ENCODE results near the gene FUT8. TPM values are rescaled to one million over a fixed set of nuclear protein-coding genes. Genes with fewer than 3 reads are reported as not detected.

Gene FUT8
- total RNA-seq, 6 experiments from 2014 or later: 2.6 to 4.9 (median 3.5) TPM

DNA sequence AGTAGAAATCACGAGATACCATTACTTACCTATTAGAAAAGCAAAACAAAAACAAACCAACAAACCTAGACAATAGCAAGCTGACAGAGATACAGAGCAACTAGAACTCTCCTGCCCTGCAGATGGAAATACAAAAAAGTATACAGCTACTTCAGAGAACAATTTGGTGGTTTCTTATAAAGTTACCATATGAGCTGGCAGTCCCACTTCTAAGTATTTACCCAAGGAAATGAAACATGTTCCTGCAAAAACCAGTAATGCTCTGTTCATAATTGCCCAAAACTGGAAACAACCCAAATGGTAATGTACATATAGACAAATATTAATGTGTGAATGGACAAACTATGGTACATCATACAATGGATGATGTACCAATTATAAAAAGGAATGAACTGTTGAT is 31.7 kb downstream of the FUT8 start:
- 71% methylated on average over 1 of the region's 1 CpG for WGBS (ENCODE audit: insufficient coverage, low coverage, low lambda C conversion rate, missing lambda C conversion rate)
- TF ChIP-seq POLR2A (IDR thresholded peaks at IDR 0.05): no peak
- TF ChIP-seq, protein P1, sequence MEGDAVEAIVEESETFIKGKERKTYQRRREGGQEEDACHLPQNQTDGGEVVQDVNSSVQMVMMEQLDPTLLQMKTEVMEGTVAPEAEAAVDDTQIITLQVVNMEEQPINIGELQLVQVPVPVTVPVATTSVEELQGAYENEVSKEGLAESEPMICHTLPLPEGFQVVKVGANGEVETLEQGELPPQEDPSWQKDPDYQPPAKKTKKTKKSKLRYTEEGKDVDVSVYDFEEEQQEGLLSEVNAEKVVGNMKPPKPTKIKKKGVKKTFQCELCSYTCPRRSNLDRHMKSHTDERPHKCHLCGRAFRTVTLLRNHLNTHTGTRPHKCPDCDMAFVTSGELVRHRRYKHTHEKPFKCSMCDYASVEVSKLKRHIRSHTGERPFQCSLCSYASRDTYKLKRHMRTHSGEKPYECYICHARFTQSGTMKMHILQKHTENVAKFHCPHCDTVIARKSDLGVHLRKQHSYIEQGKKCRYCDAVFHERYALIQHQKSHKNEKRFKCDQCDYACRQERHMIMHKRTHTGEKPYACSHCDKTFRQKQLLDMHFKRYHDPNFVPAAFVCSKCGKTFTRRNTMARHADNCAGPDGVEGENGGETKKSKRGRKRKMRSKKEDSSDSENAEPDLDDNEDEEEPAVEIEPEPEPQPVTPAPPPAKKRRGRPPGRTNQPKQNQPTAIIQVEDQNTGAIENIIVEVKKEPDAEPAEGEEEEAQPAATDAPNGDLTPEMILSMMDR (IDR thresholded peaks at IDR 0.05): no peak
- Histone ChIP-seq H3K27ac (no peak overlapping the region), H3K9me3 (no peaks in the 10 kb centered on the region), H3K4me1 (no peaks in the 10 kb centered on the region), H3K36me3 (no peaks in the 10 kb centered on the region), H3K27me3 (no peaks in the 10 kb centered on the region), H3K4me3 (no peak overlapping the region)
- ATAC-seq (no peak), DNase-seq (no peak)
- intact Hi-C loops (cut with DNase I): no loop called here

DNA sequence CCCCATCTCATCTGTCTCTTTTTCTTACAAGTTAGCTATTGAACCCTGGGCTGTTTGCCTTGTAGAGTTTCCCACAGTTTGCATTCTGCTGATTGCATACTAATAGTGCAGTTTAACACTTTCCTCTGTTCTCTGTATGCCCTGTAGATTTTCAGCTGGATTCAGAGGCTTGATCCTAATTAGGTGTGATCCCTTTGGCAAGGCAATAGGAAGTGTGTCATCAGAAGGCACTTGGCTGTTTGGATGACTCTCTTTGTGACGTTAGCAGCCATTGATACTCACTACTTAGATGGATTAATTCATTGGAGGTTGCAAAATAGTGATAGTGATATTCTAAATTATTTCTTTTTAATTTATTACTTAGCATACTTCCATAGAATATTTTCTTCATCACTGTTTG is 33.6 kb downstream of the FUT8 start:
- DNase-seq (no peak), ATAC-seq (no peak)
- no peaks in the 10 kb centered on the region for H3K27me3 ChIP-seq
- 47% methylated on average over 1 of the region's 1 CpG for WGBS (ENCODE audit: insufficient coverage, low coverage, low lambda C conversion rate, missing lambda C conversion rate)
- no peaks in the 10 kb centered on the region for H3K9me3 ChIP-seq
- TF ChIP-seq, protein P1 (IDR thresholded peaks at IDR 0.05): no peak
- no peaks in the 10 kb centered on the region for H3K4me1 ChIP-seq
- intact Hi-C loops (cut with DNase I): no loop called here
- no peak overlapping the region for H3K4me3 ChIP-seq
- H3K36me3 ChIP-seq: no peaks in the 10 kb centered on the region
- no peak overlapping the region for H3K27ac ChIP-seq

DNA sequence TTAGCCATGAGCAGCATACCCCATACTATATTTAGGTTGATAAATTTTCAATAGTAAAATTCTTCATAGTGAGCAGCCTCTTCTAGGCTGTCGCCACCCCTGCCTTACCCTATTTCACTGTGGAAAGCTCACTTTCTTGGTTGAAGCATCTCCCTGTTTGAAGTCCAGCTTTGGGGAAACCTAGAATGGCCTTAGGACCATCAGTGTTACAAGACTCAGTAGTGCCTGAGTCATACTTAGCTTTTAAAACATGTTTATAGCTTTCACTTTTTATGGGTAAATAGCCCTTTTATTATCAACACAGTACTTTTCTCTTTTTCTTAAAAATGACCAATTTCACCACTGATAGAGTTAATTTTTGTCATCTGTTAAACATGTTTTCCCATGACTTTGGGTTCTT is 37.1 kb downstream of the FUT8 start:
- ATAC-seq (no peak), DNase-seq (no peak)
- H3K27ac ChIP-seq: no peak overlapping the region
- H3K9me3 ChIP-seq: no peaks in the 10 kb centered on the region
- H3K4me3 ChIP-seq: no peak overlapping the region
- WGBS (ENCODE audit: insufficient coverage, low coverage, low lambda C conversion rate, missing lambda C conversion rate): no CpG with 5 or more reads among the region's 1 CpG
- no peaks in the 10 kb centered on the region for H3K27me3 ChIP-seq
- no peaks in the 10 kb centered on the region for H3K36me3 ChIP-seq
- no peaks in the 10 kb centered on the region for H3K4me1 ChIP-seq
- intact Hi-C loops (cut with DNase I): no loop called here
- TF ChIP-seq POLR2A (IDR thresholded peaks at IDR 0.05): no peak
- TF ChIP-seq, protein P1 (IDR thresholded peaks at IDR 0.05): no peak

DNA sequence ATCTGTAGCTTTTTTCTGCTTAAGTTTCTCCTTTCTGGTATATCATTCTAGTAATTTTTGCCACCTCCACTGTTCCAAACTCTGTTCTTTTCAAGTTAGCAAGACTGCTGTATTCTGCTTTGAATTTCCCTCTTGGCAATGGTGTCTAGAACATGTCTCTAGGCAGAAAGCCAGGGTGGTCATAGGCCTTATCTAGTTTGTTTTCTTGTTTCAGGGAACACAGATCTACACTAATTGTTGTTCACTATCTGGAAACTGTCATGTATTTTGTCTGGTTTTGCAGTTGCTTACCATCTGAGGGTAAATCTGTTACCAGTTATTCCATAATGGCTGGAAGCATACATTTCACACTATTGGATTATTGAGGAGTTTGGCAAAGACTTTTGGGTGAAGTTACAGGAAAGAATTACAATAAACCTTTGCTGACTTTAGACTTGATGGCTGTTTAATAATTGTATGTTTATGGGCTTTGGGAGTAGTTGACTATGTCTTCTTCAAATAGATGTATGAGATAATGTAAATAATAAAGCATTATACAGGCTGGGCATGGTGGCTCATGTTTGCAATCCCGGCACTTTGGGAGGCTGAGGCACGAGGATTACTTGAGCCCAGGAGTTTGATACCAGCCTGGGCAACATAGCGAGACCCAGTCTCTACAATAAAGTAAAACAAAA is 41.4 kb downstream of the FUT8 start:
- H3K4me1 ChIP-seq: no peaks in the 10 kb centered on the region
- no peak for TF ChIP-seq POLR2A (IDR thresholded peaks at IDR 0.05)
- TF ChIP-seq, protein P1 (IDR thresholded peaks at IDR 0.05): no peak
- 94% methylated on average over 3 of the region's 3 CpGs for WGBS (ENCODE audit: insufficient coverage, low coverage, low lambda C conversion rate, missing lambda C conversion rate)
- H3K9me3 ChIP-seq: no peaks in the 10 kb centered on the region
- DNase-seq (no peak), ATAC-seq (no peak)
- no peaks in the 10 kb centered on the region for H3K27me3 ChIP-seq
- intact Hi-C loops (cut with DNase I): no loop called here
- H3K36me3 ChIP-seq: no peaks in the 10 kb centered on the region
- no peak overlapping the region for H3K4me3 ChIP-seq
- no peak overlapping the region for H3K27ac ChIP-seq

DNA sequence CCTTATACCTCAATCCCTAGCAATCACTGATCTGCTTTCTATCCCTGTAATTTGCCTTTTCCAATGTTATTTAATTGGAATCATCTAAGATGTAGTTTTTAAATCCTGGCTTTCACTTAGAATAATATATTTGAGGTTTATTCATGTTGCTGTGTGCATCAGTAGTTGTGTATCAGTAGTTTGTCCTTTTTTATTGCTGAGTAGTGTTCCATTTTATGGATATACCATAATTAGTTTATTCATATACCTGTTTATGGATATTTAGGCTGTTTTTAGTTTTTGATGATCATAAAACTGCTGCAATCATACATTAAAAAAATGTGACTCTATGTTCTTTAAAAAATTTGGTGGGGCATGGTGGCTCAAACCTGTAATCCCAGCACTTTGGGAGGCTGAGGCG is 43.7 kb downstream of the FUT8 start:
- intact Hi-C loops (cut with DNase I): no loop called here
- no peak for DNase-seq
- no peak overlapping the region for H3K27ac ChIP-seq
- H3K36me3 ChIP-seq: no peaks in the 10 kb centered on the region
- TF ChIP-seq, protein P1 (IDR thresholded peaks at IDR 0.05): no peak
- 83% methylated on average over 1 of the region's 1 CpG for WGBS (ENCODE audit: insufficient coverage, low coverage, low lambda C conversion rate, missing lambda C conversion rate)
- ATAC-seq: no peak
- no peaks in the 10 kb centered on the region for H3K4me1 ChIP-seq
- H3K9me3 ChIP-seq: no peaks in the 10 kb centered on the region
- no peak overlapping the region for H3K4me3 ChIP-seq
- H3K27me3 ChIP-seq: no peaks in the 10 kb centered on the region
